Upper lobe of left lung (tissue), 4 donors: ENCODE measurements around the gene TOMT.

Source experiments
- EP300 ChIP-seq, 4 donors: sonication (generic); formaldehyde crosslinking; IDR thresholded peaks; one replicate each; pipeline ENCODE4 v1.5.1; 2017; ENCODE audit warnings: antibody characterized with exemption in 4 of 4, control low read depth in 2 of 4
- POLR2A ChIP-seq, 4 donors: fragments of 450-650 bp; IDR thresholded peaks; one replicate each; pipeline ENCODE4 v1.5.1; 2016 to 2017; ENCODE audit warnings: antibody characterized with exemption in 4 of 4, mild to moderate bottlenecking in 2 of 4
- POLR2AphosphoS5 ChIP-seq, 2 donors: sonication (generic); formaldehyde crosslinking; IDR thresholded peaks; one replicate each; pipeline ENCODE4 v1.5.1; 2017; ENCODE audit warnings: antibody characterized with exemption in 2 of 2
- TF ChIP-seq, protein P1 (sequence below), 6 experiments: fragments of 450-650 bp in 4 of 6; fragments of 200-600 bp in 2 of 6; sonication (generic) in 2 of 6; IDR thresholded peaks; one replicate each; pipeline ENCODE4 v1.5.1; 2016 to 2019; ENCODE audit warnings: antibody characterized with exemption in 6 of 6

DNA sequence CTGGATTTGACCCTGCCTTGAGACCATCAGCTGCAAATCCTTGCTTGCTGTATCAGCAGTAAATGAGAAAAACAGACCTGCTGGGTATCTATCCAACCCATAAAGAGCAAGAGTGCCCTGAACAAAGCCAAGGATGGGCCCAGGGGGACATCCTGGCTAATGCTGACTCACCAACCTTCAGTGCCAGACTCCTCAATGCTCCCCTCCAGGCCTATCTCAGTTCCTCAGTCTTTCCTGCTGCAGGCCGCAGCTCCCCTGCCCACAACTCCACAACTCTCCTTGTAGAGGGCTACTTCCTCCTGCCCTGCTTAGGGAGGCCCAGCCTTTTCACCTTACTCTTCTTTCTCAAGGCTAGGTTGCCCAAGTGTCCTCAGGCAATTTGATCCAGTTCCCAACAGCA lies 5.3 kb upstream of the TOMT start:
- TF ChIP-seq, protein P1, sequence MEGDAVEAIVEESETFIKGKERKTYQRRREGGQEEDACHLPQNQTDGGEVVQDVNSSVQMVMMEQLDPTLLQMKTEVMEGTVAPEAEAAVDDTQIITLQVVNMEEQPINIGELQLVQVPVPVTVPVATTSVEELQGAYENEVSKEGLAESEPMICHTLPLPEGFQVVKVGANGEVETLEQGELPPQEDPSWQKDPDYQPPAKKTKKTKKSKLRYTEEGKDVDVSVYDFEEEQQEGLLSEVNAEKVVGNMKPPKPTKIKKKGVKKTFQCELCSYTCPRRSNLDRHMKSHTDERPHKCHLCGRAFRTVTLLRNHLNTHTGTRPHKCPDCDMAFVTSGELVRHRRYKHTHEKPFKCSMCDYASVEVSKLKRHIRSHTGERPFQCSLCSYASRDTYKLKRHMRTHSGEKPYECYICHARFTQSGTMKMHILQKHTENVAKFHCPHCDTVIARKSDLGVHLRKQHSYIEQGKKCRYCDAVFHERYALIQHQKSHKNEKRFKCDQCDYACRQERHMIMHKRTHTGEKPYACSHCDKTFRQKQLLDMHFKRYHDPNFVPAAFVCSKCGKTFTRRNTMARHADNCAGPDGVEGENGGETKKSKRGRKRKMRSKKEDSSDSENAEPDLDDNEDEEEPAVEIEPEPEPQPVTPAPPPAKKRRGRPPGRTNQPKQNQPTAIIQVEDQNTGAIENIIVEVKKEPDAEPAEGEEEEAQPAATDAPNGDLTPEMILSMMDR (IDR thresholded peaks at IDR 0.05) = no peak
- no peak for TF ChIP-seq POLR2A (IDR thresholded peaks at IDR 0.05)
- no peak for TF ChIP-seq POLR2AphosphoS5 (IDR thresholded peaks at IDR 0.05)
- no peak for TF ChIP-seq EP300 (IDR thresholded peaks at IDR 0.05)
